T-cell (primary cell): Measurements from ENCODE around the gene EGR2. TPM values are rescaled to one million over a fixed set of nuclear protein-coding genes. Genes with fewer than 3 reads are reported as not detected.

Experiments used
- ATAC-seq, 4 experiments: fragments of 200-7000 bp in 3 of 4; fragments of 150-1000 bp in 1 of 4; cut with Tn5 transposase; replicated peaks in 1 of 4; 1 replicate in 3 of 4; 2 replicates in 1 of 4; pipeline ENCODE4 v1.10.0; 2021; ENCODE audit warnings: moderate library complexity in 3 of 4, mild to moderate bottlenecking in 2 of 4, moderate number of reproducible peaks in 1 of 4
- CTCF ChIA-PET, 2 donors: fragments of 300-600 bp; sonication (Branson Sonifier 250); formaldehyde crosslinking; loops; one replicate each; lab custom pipeline; 2022; ENCODE audit warnings: antibody characterized with exemption in 2 of 2; lab: Charles Lee
- POLR2A ChIA-PET, 2 donors: fragments of 300-600 bp; sonication (Branson Sonifier 250); formaldehyde crosslinking; loops; one replicate each; lab custom pipeline; 2022; ENCODE audit warnings: antibody characterized with exemption in 2 of 2; lab: Charles Lee
- DNase-seq, 35 experiments: peaks; one replicate each; pipeline versions ENCODE4 v3.0.0 to v3.0.0-alpha.2; 2013 to 2023
- H3K27ac ChIP-seq: one replicate; pipeline ENCODE4 v1.5.1; 2013; ENCODE audit warnings: low read length
- H3K27me3 ChIP-seq, 2 experiments: replicated peaks in 1 of 2; 1 replicate in 1 of 2; 2 replicates in 1 of 2; pipeline versions ENCODE4 v1.6.1 to v1.7.0; 2013; ENCODE audit warnings: low read length in 1 of 2, mixed read lengths in 1 of 2; ENCODE audit not compliant: control insufficient read depth in 2 of 2, insufficient read depth in 2 of 2; ENCODE audit errors: extremely low read depth in 1 of 2
- H3K36me3 ChIP-seq, 2 donors: 1 replicate in 1 of 2; 2 replicates in 1 of 2; pipeline versions ENCODE4 v1.6.1 to v1.7.0; 2013; ENCODE audit warnings: low read length in 1 of 2; ENCODE audit not compliant: control insufficient read depth in 2 of 2, insufficient read depth in 1 of 2; ENCODE audit errors: extremely low read depth in 1 of 2
- H3K4me1 ChIP-seq, 2 experiments: 1 replicate in 1 of 2; 2 replicates in 1 of 2; pipeline versions ENCODE4 v1.6.1 to v1.7.0; 2013; ENCODE audit warnings: low read length in 2 of 2, mixed read lengths in 1 of 2; ENCODE audit not compliant: insufficient read depth in 2 of 2, control insufficient read depth in 1 of 2; ENCODE audit errors: extremely low read depth in 1 of 2
- H3K4me3 ChIP-seq, 2 donors: 1 replicate in 1 of 2; 2 replicates in 1 of 2; pipeline versions ENCODE4 v1.5.1 to v1.7.0; 2013; ENCODE audit warnings: mild to moderate bottlenecking in 2 of 2, low read length in 1 of 2, moderate library complexity in 1 of 2; ENCODE audit not compliant: control insufficient read depth in 1 of 2; ENCODE audit errors: extremely low read depth in 1 of 2
- H3K9me3 ChIP-seq: 2 replicates; pipeline ENCODE4 v1.7.0; 2013
- H3K27ac Mint-ChIP-seq, 2 donors: one replicate each; pipeline ENCODE4 v1.8.0; 2020 to 2021; ENCODE audit warnings: mild to moderate bottlenecking in 2 of 2, mixed read lengths in 2 of 2
- H3K27me3 Mint-ChIP-seq, 2 donors: one replicate each; pipeline ENCODE4 v1.8.0; 2021 to 2022; ENCODE audit warnings: mixed read lengths in 2 of 2
- H3K36me3 Mint-ChIP-seq: one replicate; pipeline ENCODE4 v1.8.0; 2021; ENCODE audit warnings: mixed read lengths
- H3K4me1 Mint-ChIP-seq, 3 donors: one replicate each; pipeline ENCODE4 v1.8.0; 2020 to 2022; ENCODE audit warnings: mixed read lengths in 3 of 3, mild to moderate bottlenecking in 1 of 3
- H3K4me3 Mint-ChIP-seq, 3 donors: one replicate each; pipeline ENCODE4 v1.8.0; 2020 to 2022; ENCODE audit warnings: mild to moderate bottlenecking in 3 of 3, mixed read lengths in 3 of 3, moderate library complexity in 3 of 3
- H3K9me3 Mint-ChIP-seq, 3 donors: one replicate each; pipeline ENCODE4 v1.8.0; 2020 to 2022; ENCODE audit warnings: mixed read lengths in 3 of 3
- WGBS: methylation state at CpG from one replicate; pipeline ENCODE4 v1.1.5; 2013; ENCODE audit warnings: missing lambda C conversion rate; ENCODE audit not compliant: insufficient coverage; 5-methylcytosine and 5-hydroxymethylcytosine counted together
- total RNA-seq, 35 experiments: library from RNA in 6 of 35; stranded (reverse) in 6 of 35; fragments of 120-200 nt in 1 of 35; gene quantifications; one replicate each; pipeline versions ENCODE4 v1.2.1 to v1.2.4 and lab custom pipeline; 2013 to 2026

EGR2 gene
- total RNA-seq, 5 donors from 2014 or later (not counting 1 experiment from before 2014, with no cell fraction given), result 0.90 to 2.7 (median 2.5) TPM

DNA sequence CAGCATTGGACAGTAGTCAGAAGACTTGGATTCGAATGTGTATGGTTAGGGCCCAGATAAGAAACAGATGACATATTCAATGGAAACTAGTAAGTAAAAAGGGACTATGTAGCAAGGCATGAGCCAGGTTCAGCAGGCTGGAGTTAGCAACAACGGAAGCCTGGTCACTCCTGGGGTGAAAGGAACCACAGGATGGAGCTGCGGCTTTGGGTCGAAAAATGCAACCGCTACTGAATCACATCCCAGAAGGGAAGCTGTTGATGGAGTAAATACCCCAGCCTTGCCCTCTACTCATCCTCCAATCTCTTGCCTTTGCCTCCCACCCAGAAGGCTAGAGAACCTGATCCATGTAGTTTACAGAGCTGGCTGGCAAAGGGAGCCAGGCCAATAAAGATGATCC lies 37.5 kb upstream of the EGR2 start:
- Mint-ChIP-seq H3K27me3 (peaks cover 3 to 7% of the 10 kb centered on the region in 2 donors), H3K4me3 (no peak overlapping the region), H3K27ac (peak overlapping the region in 1 of 2 donors; percentile 2), H3K9me3 (peaks cover 0 to under 1% (median 0%) of the 10 kb centered on the region in 3 donors), H3K36me3 (no peaks in the 10 kb centered on the region), H3K4me1 (peaks cover 17 to 48% (median 32%) of the 10 kb centered on the region in 3 donors)
- peak in 6 of 35 experiments; percentile 1 to 31 (median 6) for DNase-seq
- Histone ChIP-seq H3K9me3 (no peaks in the 10 kb centered on the region), H3K27ac (peak overlapping the region; percentile 50), H3K36me3 (no peaks in the 10 kb centered on the region), H3K4me3 (peak overlapping the region in 1 of 2 donors; percentile 3), H3K27me3 (no peaks in the 10 kb centered on the region), H3K4me1 (peaks cover 0 to 13% of the 10 kb centered on the region in 2 experiments)
- 21% methylated on average over 2 of the region's 5 CpGs for WGBS
- peak in 2 of 4 experiments; percentile 20 to 35 for ATAC-seq
- ChIA-PET POLR2A (no interaction called here), CTCF (interaction anchor here in 1 of 2 donors (0.7 to 1.7 kb wide), 2 partner anchors 211 to 304 kb away, joined by 5 to 7 read pairs; no protein-coding TSS in a partner anchor)

DNA sequence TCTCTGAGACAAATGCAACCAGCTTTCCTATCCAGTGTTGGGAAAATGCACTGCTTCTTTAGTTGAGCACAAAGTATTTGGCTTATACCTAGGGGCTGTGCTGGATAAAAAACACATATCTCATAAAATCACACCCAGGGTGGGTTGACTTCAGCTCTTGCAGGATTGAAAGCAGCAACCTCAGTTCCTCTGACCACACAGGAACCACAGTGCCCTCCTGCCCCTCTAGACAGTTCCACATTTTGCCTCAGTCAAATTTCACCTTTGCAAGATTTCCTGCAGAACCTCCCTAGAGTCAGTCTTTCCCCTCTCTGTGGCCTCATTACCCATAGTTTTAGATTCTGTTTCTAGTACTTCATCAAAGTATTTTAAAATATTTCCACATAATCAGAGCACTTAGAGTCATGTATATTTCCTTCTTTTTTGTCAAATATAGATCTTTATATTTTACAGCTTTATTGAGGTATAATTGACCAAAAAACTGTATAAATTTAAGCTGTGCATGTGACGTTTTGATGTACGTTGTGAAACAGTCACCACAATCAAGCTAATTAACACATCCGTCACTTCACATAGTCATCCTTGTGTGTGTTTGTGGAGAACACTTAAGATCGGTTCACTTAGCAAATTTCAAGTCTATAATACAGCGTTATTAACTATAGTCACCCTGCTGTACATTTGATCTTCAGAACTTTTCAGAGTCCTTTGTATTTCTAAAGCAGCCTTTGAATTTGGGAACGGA lies 37.0 kb upstream of the EGR2 start:
- 11% methylated on average over 1 of the region's 6 CpGs for WGBS
- no peaks in the 10 kb centered on the region for H3K27me3 ChIP-seq
- no peaks in the 10 kb centered on the region for H3K36me3 ChIP-seq
- Mint-ChIP-seq H3K9me3 (peaks cover 0 to 7% (median 5%) of the 10 kb centered on the region in 3 donors), H3K4me3 (no peak overlapping the region), H3K4me1 (peaks cover 17 to 48% (median 32%) of the 10 kb centered on the region in 3 donors), H3K36me3 (no peaks in the 10 kb centered on the region), H3K27me3 (peaks cover 3 to 7% of the 10 kb centered on the region in 2 donors), H3K27ac (no peak overlapping the region)
- peak overlapping the region; percentile 50 for H3K27ac ChIP-seq
- CTCF ChIA-PET, result interaction anchor here (0.6 to 1.7 kb wide), 5 partner anchors 11 to 623 kb away, joined by 3 to 5 read pairs (median 4); no protein-coding TSS in a partner anchor
- ATAC-seq, result peak; percentile 36 to 48 (median 41)
- peak in 7 of 35 experiments; percentile 7 to 44 (median 17) for DNase-seq
- no peaks in the 10 kb centered on the region for H3K9me3 ChIP-seq
- H3K4me3 ChIP-seq, result peak overlapping the region in 1 of 2 donors; percentile 3
- H3K4me1 ChIP-seq, result peaks cover 0 to 13% of the 10 kb centered on the region in 2 experiments
- POLR2A ChIA-PET, result interaction anchor here (0.5 to 0.6 kb wide), 2 partner anchors 213 to 325 kb away, joined by 3 to 4 read pairs; no protein-coding TSS in a partner anchor

- ChIA-PET POLR2A (no interaction called here), CTCF (interaction anchor here (0.7 kb wide), 2 partner anchors 322 to 588 kb away, joined by 3 read pairs; no protein-coding TSS in a partner anchor)
- H3K4me1 Mint-ChIP-seq, result peaks cover 17 to 41% (median 30%) of the 10 kb centered on the region in 3 donors
- no peaks in the 10 kb centered on the region for H3K27me3 ChIP-seq
- no peak for ATAC-seq
- peaks cover 2% of the 10 kb centered on the region for H3K9me3 ChIP-seq
- no peaks in the 10 kb centered on the region for H3K36me3 ChIP-seq
- DNase-seq, result peak in 1 of 35 experiments; percentile 27
- H3K9me3 Mint-ChIP-seq, result peaks cover 0 to 22% (median 14%) of the 10 kb centered on the region in 3 donors
- H3K4me1 ChIP-seq, result peaks cover 0 to 13% of the 10 kb centered on the region in 2 experiments
- no peak overlapping the region for H3K4me3 Mint-ChIP-seq
- 100% methylated on average over 2 of the region's 2 CpGs for WGBS
- no peak overlapping the region for H3K27ac ChIP-seq
- no peak overlapping the region for H3K27ac Mint-ChIP-seq
- H3K36me3 Mint-ChIP-seq, result no peaks in the 10 kb centered on the region
- H3K27me3 Mint-ChIP-seq, result peaks cover 3 to 7% of the 10 kb centered on the region in 2 donors
- no peak overlapping the region for H3K4me3 ChIP-seq
Measured at GRCh38 chr10:62851442-62851841, 35.3 kb upstream of the EGR2 start.

- peaks cover 0 to 22% (median 14%) of the 10 kb centered on the region in 3 donors for H3K9me3 Mint-ChIP-seq
- H3K4me1 Mint-ChIP-seq, result peaks cover 14 to 33% (median 22%) of the 10 kb centered on the region in 3 donors
- no peaks in the 10 kb centered on the region for H3K36me3 Mint-ChIP-seq
- H3K4me1 ChIP-seq, result peaks cover 0 to 13% of the 10 kb centered on the region in 2 experiments
- H3K9me3 ChIP-seq, result peaks cover 2% of the 10 kb centered on the region
- ChIA-PET CTCF (no interaction called here), POLR2A (no interaction called here)
- ATAC-seq (no peak), DNase-seq (no peak)
- H3K27me3 ChIP-seq, result no peaks in the 10 kb centered on the region
- no peak overlapping the region for H3K27ac ChIP-seq
- H3K27ac Mint-ChIP-seq, result no peak overlapping the region
- WGBS, result 100% methylated on average over 1 of the region's 3 CpGs
- H3K4me3 Mint-ChIP-seq, result no peak overlapping the region
- H3K36me3 ChIP-seq, result no peaks in the 10 kb centered on the region
- no peak overlapping the region for H3K4me3 ChIP-seq
- peaks cover 3 to 6% of the 10 kb centered on the region in 2 donors for H3K27me3 Mint-ChIP-seq
Measured at GRCh38 chr10:62850646-62851045, 34.5 kb upstream of the EGR2 start.

- Mint-ChIP-seq H3K4me1 (peaks cover 9 to 12% (median 12%) of the 10 kb centered on the region in 3 donors), H3K27me3 (peaks cover 2 to 3% of the 10 kb centered on the region in 2 donors), H3K4me3 (no peak overlapping the region), H3K9me3 (peaks cover 0 to 22% (median 14%) of the 10 kb centered on the region in 3 donors), H3K36me3 (no peaks in the 10 kb centered on the region), H3K27ac (no peak overlapping the region)
- POLR2A ChIA-PET, result no interaction called here
- peaks cover 2% of the 10 kb centered on the region for H3K9me3 ChIP-seq
- CTCF ChIA-PET, result no interaction called here
- peaks cover 0 to under 1% of the 10 kb centered on the region in 2 experiments for H3K4me1 ChIP-seq
- H3K36me3 ChIP-seq, result no peaks in the 10 kb centered on the region
- no peak overlapping the region for H3K27ac ChIP-seq
- ATAC-seq (no peak), DNase-seq (no peak)
- no peaks in the 10 kb centered on the region for H3K27me3 ChIP-seq
- no peak overlapping the region for H3K4me3 ChIP-seq
Measured at GRCh38 chr10:62847433-62847832, 31.3 kb upstream of the EGR2 start.

DNA sequence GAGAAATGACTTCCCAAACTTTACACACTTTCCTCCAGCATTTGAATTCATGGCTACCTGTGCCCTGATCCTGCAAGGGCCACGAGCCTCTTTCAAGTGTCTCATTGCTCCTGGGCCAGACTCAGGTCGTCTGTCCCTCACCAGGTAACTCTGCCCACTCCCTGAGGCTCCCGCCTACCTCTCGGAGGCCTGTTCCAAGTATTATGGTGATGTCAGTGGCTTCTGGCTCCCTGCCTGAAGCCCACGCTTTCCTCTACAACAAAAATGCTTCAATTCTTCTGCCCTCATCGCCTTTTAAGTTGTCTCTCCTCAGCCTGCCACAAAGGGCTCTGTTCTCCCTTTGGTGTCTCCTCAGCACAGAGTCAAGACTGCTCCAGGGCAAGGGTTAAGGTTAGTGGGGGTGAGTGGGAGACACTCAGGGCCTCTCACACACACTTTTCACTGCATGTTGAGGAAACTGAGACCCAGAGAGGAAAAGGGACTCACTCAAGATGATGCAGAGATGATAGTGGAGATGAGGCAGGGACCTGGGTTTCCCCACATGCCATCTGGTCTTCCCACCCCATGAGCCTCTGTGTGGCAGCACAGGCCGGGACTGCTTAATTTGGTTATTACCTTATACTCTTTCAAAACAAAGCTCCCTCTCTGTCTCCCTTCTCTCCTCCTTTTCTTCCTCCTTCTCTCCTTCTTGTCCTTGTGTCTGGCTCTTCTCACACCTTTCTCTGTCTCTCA lies 28.3 kb upstream of the EGR2 start:
- ATAC-seq (no peak), DNase-seq (no peak)
- no peaks in the 10 kb centered on the region for H3K36me3 ChIP-seq
- Mint-ChIP-seq H3K27me3 (peaks cover 2 to 3% of the 10 kb centered on the region in 2 donors), H3K4me1 (peaks cover 3 to 12% (median 7%) of the 10 kb centered on the region in 3 donors), H3K27ac (no peak overlapping the region), H3K36me3 (no peaks in the 10 kb centered on the region), H3K4me3 (no peak overlapping the region), H3K9me3 (peaks cover 0 to 22% (median 14%) of the 10 kb centered on the region in 3 donors)
- no peak overlapping the region for H3K27ac ChIP-seq
- no peaks in the 10 kb centered on the region for H3K4me1 ChIP-seq
- peaks cover 2% of the 10 kb centered on the region for H3K9me3 ChIP-seq
- no peak overlapping the region for H3K4me3 ChIP-seq
- POLR2A ChIA-PET, result interaction anchor here (0.7 to 0.8 kb wide), 2 partner anchors 22 to 288 kb away, joined by 3 read pairs; no protein-coding TSS in a partner anchor
- CTCF ChIA-PET, result interaction anchor here in 1 of 2 donors (0.7 kb wide), 1 partner anchor 184 kb away, joined by 3 read pairs; no protein-coding TSS in a partner anchor
- no peaks in the 10 kb centered on the region for H3K27me3 ChIP-seq
- 61% methylated on average over 5 of the region's 7 CpGs for WGBS
